Neuronal stem cell (in vitro differentiated cells): ENCODE data around the gene PCBP3.

ENCODE experiments used
- DNase-seq: peaks from one replicate; pipeline ENCODE4 v3.0.0-alpha.2; 2013; ENCODE audit warnings: low spot score
- H2AFZ ChIP-seq: one replicate; pipeline ENCODE4 v1.6.1; 2013; ENCODE audit warnings: mild to moderate bottlenecking, low read length, inconsistent platforms
- H2AK5ac ChIP-seq: 2 replicates; pipeline ENCODE4 v1.6.1; 2013; ENCODE audit warnings: low read depth, mild to moderate bottlenecking, inconsistent platforms, low read length, moderate library complexity, mixed read lengths
- H2BK120ac ChIP-seq: 2 replicates; pipeline ENCODE4 v1.6.1; 2013; ENCODE audit warnings: low read depth, mild to moderate bottlenecking, inconsistent platforms, low read length, moderate library complexity, mixed read lengths
- H2BK12ac ChIP-seq: one replicate; pipeline ENCODE4 v1.6.1; 2013; ENCODE audit warnings: low read length, inconsistent platforms
- H2BK15ac ChIP-seq: 2 replicates; pipeline ENCODE4 v1.6.1; 2013; ENCODE audit warnings: mild to moderate bottlenecking, low read length, inconsistent platforms, mixed read lengths
- H2BK5ac ChIP-seq: one replicate; pipeline ENCODE4 v1.6.1; 2013; ENCODE audit warnings: inconsistent platforms, mild to moderate bottlenecking, low read length, moderate library complexity
- H3K14ac ChIP-seq: one replicate; pipeline ENCODE4 v1.6.1; 2013; ENCODE audit warnings: low read length, inconsistent platforms
- H3K18ac ChIP-seq: 2 replicates; pipeline ENCODE4 v1.6.1; 2013; ENCODE audit warnings: low read length, inconsistent platforms
- H3K23ac ChIP-seq: 2 replicates; pipeline ENCODE4 v1.6.1; 2013; ENCODE audit warnings: low read depth, mild to moderate bottlenecking, mixed read lengths, low read length, inconsistent platforms; ENCODE audit not compliant: poor library complexity
- H3K27ac ChIP-seq: replicated peaks from 3 replicates; pipeline ENCODE4 v1.5.1; 2013; ENCODE audit warnings: low read length, inconsistent platforms
- H3K27me3 ChIP-seq, 3 experiments: 2 replicates each; pipeline ENCODE4 v1.6.1; 2013; ENCODE audit warnings: low read length in 3 of 3, mild to moderate bottlenecking in 2 of 3, inconsistent platforms in 1 of 3, low read depth in 1 of 3, mixed read lengths in 1 of 3, moderate library complexity in 1 of 3; ENCODE audit not compliant: control insufficient read depth in 3 of 3, insufficient read depth in 3 of 3
- H3K36me3 ChIP-seq, 2 donors: replicated peaks in 1 of 2; 2 replicates each; pipeline ENCODE4 v1.6.1; 2013; ENCODE audit warnings: low read length in 2 of 2; ENCODE audit not compliant: control insufficient read depth in 2 of 2, insufficient read depth in 2 of 2
- H3K4ac ChIP-seq: 2 replicates; pipeline ENCODE4 v1.6.1; 2013; ENCODE audit warnings: inconsistent platforms, mild to moderate bottlenecking, low read length, moderate library complexity
- H3K4me1 ChIP-seq, 2 donors: 1 replicate in 1 of 2; 2 replicates in 1 of 2; pipeline ENCODE4 v1.6.1; 2013; ENCODE audit warnings: low read length in 2 of 2, low read depth in 1 of 2; ENCODE audit not compliant: control insufficient read depth in 2 of 2, insufficient read depth in 1 of 2
- H3K4me2 ChIP-seq: one replicate; pipeline ENCODE4 v1.6.1; 2013; ENCODE audit warnings: mild to moderate bottlenecking, low read length, inconsistent platforms; ENCODE audit not compliant: insufficient read depth, poor library complexity, severe bottlenecking
- H3K4me3 ChIP-seq, 2 donors: 2 replicates each; pipeline ENCODE4 v1.5.1; 2013; ENCODE audit warnings: low read length in 2 of 2, mild to moderate bottlenecking in 2 of 2, inconsistent platforms in 1 of 2, moderate library complexity in 1 of 2
- H3K79me1 ChIP-seq: one replicate; pipeline ENCODE4 v1.6.1; 2013; ENCODE audit warnings: low read depth, mild to moderate bottlenecking, inconsistent platforms, low read length, moderate library complexity
- H3K9ac ChIP-seq: one replicate; pipeline ENCODE4 v1.6.1; 2013; ENCODE audit warnings: mild to moderate bottlenecking, low read depth, low read length, inconsistent platforms; ENCODE audit not compliant: poor library complexity
- H3K9me3 ChIP-seq, 2 donors: replicated peaks in 1 of 2; 2 replicates each; pipeline versions ENCODE3 to v1.6.1; 2013; ENCODE audit warnings: low read length in 2 of 2, mild to moderate bottlenecking in 2 of 2, inconsistent platforms in 1 of 2, low read depth in 1 of 2, mixed read lengths in 1 of 2, moderate library complexity in 1 of 2; ENCODE audit not compliant: control insufficient read depth in 2 of 2, insufficient read depth in 1 of 2
- H4K8ac ChIP-seq: one replicate; pipeline ENCODE4 v1.6.1; 2013; ENCODE audit warnings: low read depth, mild to moderate bottlenecking, inconsistent platforms, low read length, moderate library complexity
- H4K91ac ChIP-seq: one replicate; pipeline ENCODE4 v1.6.1; 2013; ENCODE audit warnings: low read length, low read depth, mild to moderate bottlenecking, inconsistent platforms; ENCODE audit not compliant: poor library complexity
- WGBS, 2 donors: extraction: QIAGEN DNeasy Blood & Tissue Kit; methylation state at CpG; one replicate each; pipeline ENCODE4 v1.1.7; 2013; ENCODE audit warnings: missing lambda C conversion rate in 2 of 2, mixed read lengths in 1 of 2; ENCODE audit not compliant: insufficient read length in 2 of 2, insufficient replicate concordance in 1 of 2; ENCODE audit errors: extremely low coverage in 2 of 2; 5-methylcytosine and 5-hydroxymethylcytosine counted together

PCBP3 gene

DNA sequence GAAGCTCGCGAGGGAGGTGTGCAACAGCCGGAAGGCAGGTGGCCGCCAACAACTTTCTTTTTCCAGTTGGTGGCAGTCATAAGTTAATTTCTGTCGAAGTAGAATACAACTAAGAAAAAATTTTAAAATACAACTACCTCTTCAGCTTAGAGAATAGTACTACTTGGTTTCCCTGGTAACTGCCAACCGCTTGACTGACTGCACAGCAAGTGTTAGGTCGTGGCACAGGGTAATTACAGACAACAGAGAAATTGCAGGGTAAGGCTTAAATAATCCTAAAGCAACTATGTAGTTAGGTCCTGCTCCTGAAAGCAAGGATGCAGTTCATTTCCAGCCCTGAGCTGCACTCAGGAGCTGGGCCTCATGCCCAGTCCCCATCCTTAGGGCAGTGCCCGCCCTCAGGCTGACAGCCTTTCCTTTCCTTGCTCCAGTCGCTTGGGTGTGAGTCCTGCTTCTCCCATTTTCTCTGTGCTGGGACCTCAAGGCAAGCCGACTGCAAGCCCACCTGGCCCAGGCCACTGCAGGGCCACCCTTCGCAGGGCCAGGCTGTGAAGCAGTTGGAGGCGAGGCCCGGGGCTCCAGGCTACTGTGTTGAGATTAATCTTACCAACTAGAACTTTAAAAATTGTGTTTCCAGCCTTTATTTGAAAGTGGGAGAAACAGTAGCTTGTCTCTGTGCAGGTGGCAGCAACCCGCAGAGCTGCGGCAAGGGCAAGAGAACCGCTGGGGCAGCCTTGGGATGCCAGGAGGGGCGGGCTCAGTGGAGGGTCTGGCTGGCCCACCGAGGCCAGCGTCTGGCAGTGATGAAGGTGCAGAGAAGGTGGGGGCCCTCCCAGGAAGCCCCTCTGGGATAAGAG lies 148.3 kb downstream of the PCBP3 start:
- Histone ChIP-seq H4K8ac (no peak overlapping the region), H2BK120ac (no peak overlapping the region), H4K91ac (no peak overlapping the region), H3K36me3 (no peaks in the 10 kb centered on the region), H3K9ac (no peak overlapping the region), H3K27me3 (peaks cover 0 to 7% (median 4%) of the 10 kb centered on the region in 3 experiments), H3K4ac (no peak overlapping the region), H2BK12ac (no peak overlapping the region), H3K79me1 (peaks cover 2% of the 10 kb centered on the region), H3K27ac (no peak overlapping the region), H3K4me2 (no peak overlapping the region), H3K4me3 (no peak overlapping the region), H2BK15ac (no peak overlapping the region), H3K14ac (no peak overlapping the region), H2AFZ (no peak overlapping the region), H3K23ac (no peak overlapping the region), H3K18ac (no peak overlapping the region), H3K4me1 (peaks cover 0 to 3% of the 10 kb centered on the region in 2 donors), H2BK5ac (no peak overlapping the region), H2AK5ac (no peak overlapping the region), H3K9me3 (peaks cover 0 to 4% of the 10 kb centered on the region in 2 donors)
- no CpG with 5 or more reads among the region's 19 CpGs for WGBS, 2 donors
- DNase-seq: no peak

DNA sequence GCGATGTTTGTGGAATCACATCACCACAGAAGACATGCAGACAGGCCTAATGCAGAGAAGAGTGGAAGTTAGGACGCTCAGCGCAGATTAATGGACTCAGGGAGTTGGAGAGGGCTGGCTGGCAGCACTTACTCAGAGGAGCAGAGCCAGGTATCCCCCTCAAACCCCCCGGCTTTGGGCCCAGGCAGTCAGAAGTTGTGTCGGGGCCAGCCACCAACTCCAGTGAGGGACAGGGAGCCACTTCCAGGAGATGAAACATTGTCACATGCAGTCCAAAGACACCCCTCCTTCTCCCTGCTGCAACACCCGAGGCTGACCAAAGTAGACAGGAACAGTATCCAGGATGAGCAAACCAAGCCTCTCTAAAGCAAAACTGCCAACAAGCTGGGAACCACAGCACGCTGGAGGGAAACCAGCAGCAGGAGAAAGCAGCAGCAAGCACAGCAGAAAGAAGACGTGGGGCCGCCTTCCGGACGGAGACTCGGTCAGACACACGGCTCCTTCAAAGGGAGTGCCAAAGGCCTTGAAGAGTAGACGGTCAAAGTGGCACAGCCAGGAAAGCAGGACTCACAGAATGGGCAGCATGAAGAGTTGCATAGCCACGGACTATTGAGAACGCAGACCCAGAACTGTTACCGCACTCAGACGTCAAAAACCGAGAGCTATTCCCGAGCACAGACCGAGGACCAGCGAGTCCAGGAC lies 149.3 kb downstream of the PCBP3 start:
- Histone ChIP-seq H3K4ac (no peak overlapping the region), H3K27me3 (peaks cover 0 to 7% (median 6%) of the 10 kb centered on the region in 3 experiments), H3K4me1 (peaks cover 0 to 3% of the 10 kb centered on the region in 2 donors), H3K9ac (no peak overlapping the region), H3K79me1 (peaks cover 2% of the 10 kb centered on the region), H2AK5ac (no peak overlapping the region), H3K36me3 (no peaks in the 10 kb centered on the region), H3K4me2 (no peak overlapping the region), H3K27ac (no peak overlapping the region), H2BK5ac (no peak overlapping the region), H2AFZ (no peak overlapping the region), H3K4me3 (no peak overlapping the region), H3K14ac (no peak overlapping the region), H2BK120ac (no peak overlapping the region), H4K8ac (no peak overlapping the region), H3K23ac (no peak overlapping the region), H2BK12ac (no peak overlapping the region), H3K18ac (no peak overlapping the region), H3K9me3 (peaks cover 0 to 8% of the 10 kb centered on the region in 2 donors), H4K91ac (no peak overlapping the region), H2BK15ac (no peak overlapping the region)
- DNase-seq: no peak
- no CpG with 5 or more reads among the region's 22 CpGs for WGBS, 2 donors

DNA sequence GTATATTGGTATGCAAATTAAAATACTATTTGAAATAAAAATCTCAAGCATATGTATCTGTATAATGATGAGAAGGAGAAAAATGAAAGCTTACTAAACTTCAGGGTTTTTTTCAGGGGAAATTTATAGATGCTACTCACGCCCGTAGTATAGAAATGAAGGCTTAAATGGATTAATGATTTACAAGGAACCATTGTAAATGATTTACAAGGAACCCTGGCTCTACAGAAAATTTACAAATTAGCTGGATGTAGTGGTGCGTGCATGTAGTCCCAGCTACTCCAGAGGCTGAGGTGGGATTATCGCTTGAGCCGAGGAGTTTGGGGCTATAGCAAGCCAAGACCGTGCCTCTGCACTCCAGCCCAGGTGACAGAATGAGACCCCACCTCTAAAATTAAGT lies 150.5 kb downstream of the PCBP3 start:
- no peak overlapping the region for H2BK15ac ChIP-seq
- no peak overlapping the region for H3K4me2 ChIP-seq
- H4K91ac ChIP-seq: no peak overlapping the region
- H2BK120ac ChIP-seq: no peak overlapping the region
- H3K4me3 ChIP-seq: no peak overlapping the region
- peaks cover 0 to 2% of the 10 kb centered on the region in 2 donors for H3K4me1 ChIP-seq
- peaks cover 0 to 7% of the 10 kb centered on the region in 2 donors for H3K9me3 ChIP-seq
- H2AK5ac ChIP-seq: no peak overlapping the region
- H4K8ac ChIP-seq: no peak overlapping the region
- no peaks in the 10 kb centered on the region for H3K36me3 ChIP-seq
- no peak overlapping the region for H3K4ac ChIP-seq
- no peak overlapping the region for H3K14ac ChIP-seq
- no peak overlapping the region for H3K27ac ChIP-seq
- no CpG with 5 or more reads among the region's 6 CpGs for WGBS, 2 donors
- no peak overlapping the region for H2AFZ ChIP-seq
- H3K23ac ChIP-seq: no peak overlapping the region
- no peak overlapping the region for H3K9ac ChIP-seq
- H2BK12ac ChIP-seq: no peak overlapping the region
- H3K27me3 ChIP-seq: peaks cover 0 to 7% (median 5%) of the 10 kb centered on the region in 3 experiments
- DNase-seq: no peak
- peaks cover 1% of the 10 kb centered on the region for H3K79me1 ChIP-seq
- H3K18ac ChIP-seq: no peak overlapping the region
- no peak overlapping the region for H2BK5ac ChIP-seq

DNA sequence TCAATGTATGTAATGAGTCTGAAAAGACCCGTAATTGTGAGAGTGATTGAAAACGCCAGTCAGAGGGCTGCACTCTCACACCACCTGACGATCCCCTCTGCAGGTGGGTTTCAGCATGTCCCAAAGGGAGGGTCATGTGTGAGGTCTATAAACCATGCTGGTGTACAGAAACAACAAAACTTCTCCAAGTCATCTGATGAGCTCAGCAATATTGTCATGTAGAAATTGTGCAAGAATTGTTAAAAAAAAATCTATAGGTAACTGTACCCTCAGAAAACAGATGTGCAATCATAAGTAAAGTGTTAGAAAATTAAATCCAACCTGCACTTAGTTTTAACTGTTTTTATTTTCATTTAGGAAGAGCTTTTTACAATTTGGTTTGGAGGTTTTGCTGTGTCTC lies 152.5 kb downstream of the PCBP3 start:
- Histone ChIP-seq H2BK5ac (no peak overlapping the region), H4K91ac (no peak overlapping the region), H2AFZ (no peak overlapping the region), H2BK120ac (no peak overlapping the region), H3K9me3 (peaks cover 0 to 4% of the 10 kb centered on the region in 2 donors), H3K36me3 (no peaks in the 10 kb centered on the region), H3K23ac (no peak overlapping the region), H3K27ac (no peak overlapping the region), H3K27me3 (peaks cover 0 to 7% (median 2%) of the 10 kb centered on the region in 3 experiments), H2BK15ac (no peak overlapping the region), H3K18ac (no peak overlapping the region), H3K14ac (no peak overlapping the region), H3K4ac (no peak overlapping the region), H3K4me3 (no peak overlapping the region), H2BK12ac (no peak overlapping the region), H3K4me1 (no peaks in the 10 kb centered on the region), H3K9ac (no peak overlapping the region), H2AK5ac (no peak overlapping the region), H3K4me2 (no peak overlapping the region), H3K79me1 (no peaks in the 10 kb centered on the region), H4K8ac (no peak overlapping the region)
- no CpG with 5 or more reads among the region's 3 CpGs for WGBS, 2 donors
- DNase-seq: no peak
